ENCODE data around the gene FAM170B. TPM values are rescaled to one million over a fixed set of nuclear protein-coding genes. Genes with fewer than 3 reads are reported as not detected.

Gene FAM170B
- total RNA-seq, 1 donor from 2014 or later = not detected

GRCh38 chr10:49120911-49121310 is 12.9 kb downstream of the FAM170B start:
- Mint-ChIP-seq H3K4me3 (ENCODE audit: unreplicated experiment) (no peak overlapping the region), H3K36me3 (ENCODE audit: low read depth, unreplicated experiment) (no peaks in the 10 kb centered on the region), H3K27ac (ENCODE audit: unreplicated experiment) (no peak overlapping the region), H3K27me3 (ENCODE audit: unreplicated experiment) (peaks cover 2% of the 10 kb centered on the region), H3K9me3 (ENCODE audit: unreplicated experiment) (no peaks in the 10 kb centered on the region), H3K4me1 (ENCODE audit: unreplicated experiment) (no peaks in the 10 kb centered on the region)
- DNase-seq (ENCODE audit: low spot score) = no peak
- no peak for TF ChIP-seq CTCF (IDR thresholded peaks at IDR 0.05; ENCODE audit: unreplicated experiment)

GRCh38 chr10:49119746-49120145 is 14.1 kb downstream of the FAM170B start:
- Mint-ChIP-seq H3K4me3 (ENCODE audit: unreplicated experiment) (no peak overlapping the region), H3K27me3 (ENCODE audit: unreplicated experiment) (peaks cover 2% of the 10 kb centered on the region), H3K27ac (ENCODE audit: unreplicated experiment) (no peak overlapping the region), H3K4me1 (ENCODE audit: unreplicated experiment) (no peaks in the 10 kb centered on the region), H3K36me3 (ENCODE audit: low read depth, unreplicated experiment) (no peaks in the 10 kb centered on the region), H3K9me3 (ENCODE audit: unreplicated experiment) (no peaks in the 10 kb centered on the region)
- DNase-seq (ENCODE audit: low spot score) = no peak
- TF ChIP-seq CTCF (IDR thresholded peaks at IDR 0.05; ENCODE audit: unreplicated experiment) = no peak

GRCh38 chr10:49118430-49119074 is 15.3 kb downstream of the FAM170B start:
- peaks cover 2% of the 10 kb centered on the region for H3K27me3 Mint-ChIP-seq (ENCODE audit: unreplicated experiment)
- no peak for DNase-seq (ENCODE audit: low spot score)

GRCh38 chr10:49117376-49118070 is 16.3 kb downstream of the FAM170B start:
- Mint-ChIP-seq H3K27ac (ENCODE audit: unreplicated experiment) (no peak overlapping the region), H3K4me3 (ENCODE audit: unreplicated experiment) (no peak overlapping the region), H3K9me3 (ENCODE audit: unreplicated experiment) (no peaks in the 10 kb centered on the region), H3K27me3 (ENCODE audit: unreplicated experiment) (peaks cover 2% of the 10 kb centered on the region), H3K4me1 (ENCODE audit: unreplicated experiment) (no peaks in the 10 kb centered on the region), H3K36me3 (ENCODE audit: low read depth, unreplicated experiment) (no peaks in the 10 kb centered on the region)
- no peak for TF ChIP-seq CTCF (IDR thresholded peaks at IDR 0.05; ENCODE audit: unreplicated experiment)
- no peak for DNase-seq (ENCODE audit: low spot score)

More at GRCh38 chr10:49118430-49119074, 15.3 kb downstream of the FAM170B start:
- Mint-ChIP-seq H3K4me3 (ENCODE audit: unreplicated experiment) (no peak overlapping the region), H3K36me3 (ENCODE audit: low read depth, unreplicated experiment) (no peaks in the 10 kb centered on the region), H3K9me3 (ENCODE audit: unreplicated experiment) (no peaks in the 10 kb centered on the region), H3K4me1 (ENCODE audit: unreplicated experiment) (no peaks in the 10 kb centered on the region), H3K27ac (ENCODE audit: unreplicated experiment) (no peak overlapping the region)
- TF ChIP-seq CTCF (IDR thresholded peaks at IDR 0.05; ENCODE audit: unreplicated experiment) = no peak
